Spleen (tissue), 7 donors: Measurements from ENCODE around the gene TCF7.

Experiments
- POLR2A ChIP-seq, 3 donors: fragments of 450-650 bp; IDR thresholded peaks; one replicate each; pipeline ENCODE4 v1.5.1; 2017; ENCODE audit warnings: antibody characterized with exemption in 3 of 3, mild to moderate bottlenecking in 1 of 3
- POLR2AphosphoS5 ChIP-seq, 3 donors: sonication (generic); formaldehyde crosslinking; IDR thresholded peaks; one replicate each; pipeline ENCODE4 v1.5.1; 2017; ENCODE audit warnings: antibody characterized with exemption in 3 of 3
- TF ChIP-seq, protein P1 (sequence below), 11 experiments: fragments of 200-600 bp in 7 of 11; fragments of 450-650 bp in 4 of 11; sonication (generic) in 4 of 11; IDR thresholded peaks in 8 of 11; conservative IDR thresholded peaks in 3 of 11; 1 replicate in 7 of 11; 2 replicates in 4 of 11; pipeline versions ENCODE4 v1.4.0 to v1.8.0; 2016 to 2021; ENCODE audit warnings: antibody characterized with exemption in 11 of 11, inconsistent platforms in 4 of 11, mild to moderate bottlenecking in 1 of 11
- donor health status: DM: no; HTN: no; CAD: no; lungs with moderate emphysema.
- donor health status: DM: no; HTN: no; CAD: no.
- donor health status: DM: no; HTN: no; CAD: no.

DNA sequence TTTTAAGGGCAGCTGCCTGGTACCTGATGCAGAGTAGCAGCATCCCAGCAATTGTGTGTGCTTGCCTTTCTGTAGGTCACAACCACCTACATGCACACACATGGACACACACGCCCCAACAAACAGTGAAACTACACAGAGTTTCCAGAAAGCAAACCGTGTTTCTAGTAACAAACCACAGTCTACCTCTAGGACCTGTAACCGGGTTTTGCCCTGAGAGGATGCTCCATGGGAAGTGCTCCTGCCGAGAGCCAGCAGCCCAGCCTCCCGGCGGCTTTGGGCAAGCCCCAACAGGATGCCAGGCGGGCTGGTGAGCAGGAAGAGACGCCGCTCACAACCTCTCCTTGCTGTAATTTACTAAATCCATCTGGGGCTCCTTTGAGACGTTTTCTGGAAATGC lies 4.1 kb upstream of the TCF7 start:
- TF ChIP-seq, protein P1, sequence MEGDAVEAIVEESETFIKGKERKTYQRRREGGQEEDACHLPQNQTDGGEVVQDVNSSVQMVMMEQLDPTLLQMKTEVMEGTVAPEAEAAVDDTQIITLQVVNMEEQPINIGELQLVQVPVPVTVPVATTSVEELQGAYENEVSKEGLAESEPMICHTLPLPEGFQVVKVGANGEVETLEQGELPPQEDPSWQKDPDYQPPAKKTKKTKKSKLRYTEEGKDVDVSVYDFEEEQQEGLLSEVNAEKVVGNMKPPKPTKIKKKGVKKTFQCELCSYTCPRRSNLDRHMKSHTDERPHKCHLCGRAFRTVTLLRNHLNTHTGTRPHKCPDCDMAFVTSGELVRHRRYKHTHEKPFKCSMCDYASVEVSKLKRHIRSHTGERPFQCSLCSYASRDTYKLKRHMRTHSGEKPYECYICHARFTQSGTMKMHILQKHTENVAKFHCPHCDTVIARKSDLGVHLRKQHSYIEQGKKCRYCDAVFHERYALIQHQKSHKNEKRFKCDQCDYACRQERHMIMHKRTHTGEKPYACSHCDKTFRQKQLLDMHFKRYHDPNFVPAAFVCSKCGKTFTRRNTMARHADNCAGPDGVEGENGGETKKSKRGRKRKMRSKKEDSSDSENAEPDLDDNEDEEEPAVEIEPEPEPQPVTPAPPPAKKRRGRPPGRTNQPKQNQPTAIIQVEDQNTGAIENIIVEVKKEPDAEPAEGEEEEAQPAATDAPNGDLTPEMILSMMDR (IDR thresholded peaks at IDR 0.05 in 8 of 11, conservative IDR thresholded peaks at IDR 0.05 in 3 of 11), result no peak
- no peak for TF ChIP-seq POLR2A (IDR thresholded peaks at IDR 0.05)
- TF ChIP-seq POLR2AphosphoS5 (IDR thresholded peaks at IDR 0.05), result peak in 1 of 3 donors; percentile 44
